A549 (cell line): ENCODE measurements around the gene WNT8B. TPM values are rescaled to one million over a fixed set of nuclear protein-coding genes. Genes with fewer than 3 reads are reported as not detected.
A peak's percentile ranks its signal among the peaks of the same experiment; 100 is the strongest.

Experiments used
- ATAC-seq, 2 experiments: fragments of 200-7000 bp in 1 of 2; fragments of >200 bp in 1 of 2; cut with Nextera tagmentation in 1 of 2; cut with Tn5 transposase in 1 of 2; 3 replicates each; pipeline versions ENCODE4 v1.8.0 to v1.9.1; 2018 to 2020; ENCODE audit warnings: mild to moderate bottlenecking in 1 of 2, moderate library complexity in 1 of 2
- CTCF ChIA-PET: fragments of 300-600 bp; sonication (Branson Sonifier 250); formaldehyde crosslinking; extraction: SDS; loops from one replicate; lab custom pipeline; 2021; ENCODE audit warnings: antibody characterized with exemption, inconsistent platforms; lab: Yijun Ruan, JAX
- POLR2A ChIA-PET: fragments of 350-600 bp; formaldehyde crosslinking; extraction: SDS; loops from one replicate; lab custom pipeline; 2021; ENCODE audit warnings: antibody characterized with exemption, inconsistent platforms; lab: Yijun Ruan, JAX
- DNase-seq, 2 experiments: peaks; one replicate each; pipeline versions ENCODE4 v3.0.0 to v3.0.0-alpha.2; 2011 to 2016; ENCODE audit warnings: low read depth in 1 of 2, low spot score in 1 of 2
- FAIRE-seq: peaks from 2 replicates; lab custom pipeline; 2011; peaks lifted over from hg19 to GRCh38; lab: Jason Lieb, UNC
- H3K27ac ChIP-seq, 2 experiments: fragments of >200 bp; sonication (Bioruptor Twin); formaldehyde crosslinking; 3 replicates each; pipeline ENCODE4 v1.5.1; 2016 to 2017
- H3K4me1 ChIP-seq: fragments of >200 bp; sonication (Bioruptor Twin); formaldehyde crosslinking; 3 replicates; pipeline ENCODE4 v1.6.1; 2016
- H3K4me2 ChIP-seq: fragments of >200 bp; sonication (Bioruptor Twin); formaldehyde crosslinking; 3 replicates; pipeline ENCODE4 v1.6.1; 2016
- H3K4me3 ChIP-seq: fragments of >200 bp; sonication (Bioruptor Twin); formaldehyde crosslinking; 3 replicates; pipeline ENCODE4 v1.5.1; 2016
- H3K9me3 ChIP-seq: fragments of >200 bp; sonication (Bioruptor Twin); formaldehyde crosslinking; 3 replicates; pipeline ENCODE4 v1.6.1; 2016
- BHLHE40 ChIP-seq: IDR thresholded peaks from 2 replicates; pipeline ENCODE4 v1.6.1; 2012; ENCODE audit warnings: low read depth, low read length, inconsistent platforms
- CBX2 ChIP-seq: fragments of 200-600 bp; sonication (generic); IDR thresholded peaks from 2 replicates; pipeline ENCODE4 v1.6.1; 2016; ENCODE audit warnings: low read depth, mild to moderate bottlenecking, borderline replicate concordance
- CHD2 ChIP-seq: fragments of 150-350 bp; IDR thresholded peaks from 2 replicates; pipeline ENCODE4 v1.6.1; 2014; ENCODE audit warnings: low read length; ENCODE audit not compliant: partially characterized antibody
- CTCF ChIP-seq: fragments of >200 bp; sonication (Bioruptor Twin); formaldehyde crosslinking; IDR thresholded peaks from 3 replicates; pipeline ENCODE4 v1.5.1; 2016
- ELK1 ChIP-seq: fragments of 150-350 bp; IDR thresholded peaks from 2 replicates; pipeline ENCODE4 v1.6.1; 2014; ENCODE audit warnings: low read depth, mild to moderate bottlenecking, low read length
- FOSB ChIP-seq: fragments of 250-450 bp; sonication (Bioruptor Pico); IDR thresholded peaks from 2 replicates; pipeline ENCODE4 v1.5.0; 2020; ENCODE audit warnings: mild to moderate bottlenecking, moderate library complexity
- FOSL2 ChIP-seq, 2 experiments: fragments of 450-650 bp in 1 of 2; fragments of >200 bp in 1 of 2; sonication (Bioruptor Twin) in 1 of 2; formaldehyde crosslinking; IDR thresholded peaks; 2 replicates each; pipeline versions ENCODE4 v1.5.0 to v1.6.1; 2016 to 2020; ENCODE audit warnings: mild to moderate bottlenecking in 1 of 2, moderate library complexity in 1 of 2
- GATA3 ChIP-seq: IDR thresholded peaks from 2 replicates; pipeline ENCODE4 v1.6.1; 2012; ENCODE audit warnings: borderline replicate concordance
- HDAC2 ChIP-seq: fragments of 200-600 bp; sonication (generic); IDR thresholded peaks from 2 replicates; pipeline ENCODE4 v1.6.1; 2016
- HEYL ChIP-seq: fragments of 250-450 bp; sonication (Bioruptor Pico); IDR thresholded peaks from 2 replicates; pipeline ENCODE4 v1.8.0; 2021; ENCODE audit warnings: mild to moderate bottlenecking, moderate library complexity
- HOXB5 ChIP-seq: fragments of 250-450 bp; sonication (Bioruptor Pico); IDR thresholded peaks from 2 replicates; pipeline ENCODE4 v1.5.0; 2020; ENCODE audit warnings: mild to moderate bottlenecking, moderate library complexity
- JUNB ChIP-seq: fragments of >200 bp; sonication (Bioruptor Twin); formaldehyde crosslinking; IDR thresholded peaks from 2 replicates; pipeline ENCODE4 v1.6.1; 2016
- KDM1A ChIP-seq: fragments of 200-600 bp; sonication (generic); IDR thresholded peaks from 2 replicates; pipeline ENCODE4 v1.6.1; 2016; ENCODE audit warnings: low read depth, mild to moderate bottlenecking
- KDM5A ChIP-seq: fragments of 200-600 bp; sonication (generic); IDR thresholded peaks from 2 replicates; pipeline ENCODE4 v1.6.1; 2016; ENCODE audit warnings: antibody characterized with exemption, mild to moderate bottlenecking
- MAX ChIP-seq: IDR thresholded peaks from 2 replicates; pipeline ENCODE4 v1.6.1; 2012
- NPAS2 ChIP-seq: fragments of 250-450 bp; sonication (Bioruptor Pico); IDR thresholded peaks from 2 replicates; pipeline ENCODE4 v1.8.0; 2022; ENCODE audit warnings: mild to moderate bottlenecking, moderate library complexity, borderline replicate concordance
- NR3C1 ChIP-seq: fragments of >200 bp; sonication (Bioruptor Twin); formaldehyde crosslinking; IDR thresholded peaks from 3 replicates; pipeline ENCODE4 v1.6.1; 2017
- RCOR1 ChIP-seq: fragments of 150-350 bp; IDR thresholded peaks from 2 replicates; pipeline ENCODE4 v1.6.1; 2014; ENCODE audit warnings: antibody characterized with exemption, low read length, low read depth
- REST ChIP-seq: fragments of 200-600 bp; sonication (generic); IDR thresholded peaks from 2 replicates; pipeline ENCODE4 v1.6.1; 2016; ENCODE audit warnings: antibody characterized with exemption, mild to moderate bottlenecking, moderate library complexity
- RNF2 ChIP-seq: fragments of 200-600 bp; sonication (generic); IDR thresholded peaks from 2 replicates; pipeline ENCODE4 v1.6.1; 2016; ENCODE audit warnings: low read depth, mild to moderate bottlenecking, antibody characterized with exemption, moderate library complexity, borderline replicate concordance
- SMC3 ChIP-seq: fragments of >200 bp; sonication (Bioruptor Twin); formaldehyde crosslinking; IDR thresholded peaks from 3 replicates; pipeline ENCODE4 v1.6.1; 2018; ENCODE audit warnings: inconsistent platforms
- TP53 ChIP-seq: fragments of 250-450 bp; sonication (Bioruptor Pico); IDR thresholded peaks from 2 replicates; pipeline ENCODE4 v1.5.0; 2021; ENCODE audit warnings: mild to moderate bottlenecking, moderate library complexity
- USF2 ChIP-seq: fragments of 450-650 bp; IDR thresholded peaks from 2 replicates; pipeline ENCODE4 v1.6.1; 2014; ENCODE audit warnings: antibody characterized with exemption
- ZC3H11A ChIP-seq: fragments of 450-650 bp; IDR thresholded peaks from 2 replicates; pipeline ENCODE4 v1.6.1; 2014; ENCODE audit warnings: antibody characterized with exemption, mild to moderate bottlenecking
- ZNF302 ChIP-seq: fragments of 250-450 bp; sonication (Bioruptor Pico); IDR thresholded peaks from 2 replicates; pipeline ENCODE4 v1.9.0; 2021; ENCODE audit warnings: inconsistent platforms, mild to moderate bottlenecking, moderate library complexity
- WGBS: methylation state at CpG from one replicate; pipeline ENCODE4 v1.1.6; 2017; ENCODE audit errors: missing lambda C conversion rate; 5-methylcytosine and 5-hydroxymethylcytosine counted together
- polyA plus RNA-seq, 4 experiments: library from polyadenylated mRNA; depleted of rRNA in 3 of 4; stranded (reverse); fragments of >200 nt; fragmentation: RNase III in 1 of 4; extraction: RNeasy Plus Mini Kit Qiagen cat#74134 plus additional on column Dnase treatment in 1 of 4; gene quantifications; 2 replicates in 3 of 4; 3 replicates in 1 of 4; pipeline ENCODE4 v1.2.3, GENCODE V29; 2011 to 2017

The WNT8B gene
- polyA plus RNA-seq, 2 of the 4 experiments (the other 2 are of a cell fraction) = 0.04 to 0.05 TPM

- 53% methylated on average over 5 of the region's 5 CpGs for WGBS
- H3K4me2 ChIP-seq = peak overlapping the region; percentile 99
- no peak for FAIRE-seq
- H3K27ac ChIP-seq = no peak overlapping the region
- TF ChIP-seq NR3C1 (no peak), SMC3 (0 out of 3 replicates have a peak, but pooled peaks have one; percentile 2), ZC3H11A (no peak), TP53 (CRISPR knock-in tag) (no peak), RNF2 (no peak), REST (no peak), HEYL (CRISPR knock-in tag) (no peak), ZNF302 (CRISPR knock-in tag) (no peak), CTCF (peak; percentile 24; the same call in 1 of the 3 replicates), CBX2 (no peak)
- peak overlapping the region; percentile 44 for H3K4me3 ChIP-seq
- H3K4me1 ChIP-seq = 0 out of 3 replicates have a peak, but pooled peaks cover 3% of the 10 kb centered on the region
- ChIA-PET POLR2A (interaction anchor here (1.0 to 1.2 kb wide), 3 partner anchors 11 to 136 kb away, joined by 3 to 4 read pairs (median 4); partner anchors contain the start of genes HIF1AN and SCD), CTCF (interaction anchor here (0.6 to 25.5 kb wide), 34 partner anchors 10 to 1043 kb away, joined by 3 to 381 read pairs (median 6); partner anchors contain the start of genes SEC31B and WNT8B)
- ATAC-seq = peak; percentile 1; a peak in 2 of 6 replicates
- no peak for DNase-seq
- no peaks in the 10 kb centered on the region for H3K9me3 ChIP-seq
These were observed 20.0 kb downstream of the WNT8B start for GRCh38 chr10:100482834-100483185.

- no peak for ATAC-seq
- WGBS = 57% methylated on average over 5 of the region's 5 CpGs
- H3K4me2 ChIP-seq = no peak overlapping the region
- TF ChIP-seq KDM1A = no peak
- TF ChIP-seq GATA3 = no peak
- no peak for TF ChIP-seq CHD2
- no peak for TF ChIP-seq NPAS2 (CRISPR knock-in tag)
- no peak for TF ChIP-seq MAX
- no peak for TF ChIP-seq SMC3
- no peak for TF ChIP-seq KDM5A
- TF ChIP-seq HDAC2 = no peak
- no peak for TF ChIP-seq HOXB5 (CRISPR knock-in tag)
- TF ChIP-seq FOSL2 (IDR thresholded peaks at IDR 0.05) = no peak
- TF ChIP-seq FOSL2 (CRISPR knock-in tag; IDR thresholded peaks at IDR 0.05) = no peak
- no peak for TF ChIP-seq USF2
- no peak for TF ChIP-seq JUNB
- no peak for TF ChIP-seq FOSB
- no peak for TF ChIP-seq BHLHE40
- TF ChIP-seq ELK1 = no peak
- no peak for TF ChIP-seq RCOR1
These were observed 21.3 kb downstream of the WNT8B start for GRCh38 chr10:100483876-100484666.

More at GRCh38 chr10:100483876-100484666, 21.3 kb downstream of the WNT8B start:
- H3K4me3 ChIP-seq = no peak overlapping the region
- ChIA-PET POLR2A (no interaction called here), CTCF (interaction anchor here (1.1 to 25.5 kb wide), 15 partner anchors 11 to 389 kb away, joined by 3 to 381 read pairs (median 10); partner anchors contain the start of genes HIF1AN and SEC31B)
- DNase-seq = no peak
- no peak overlapping the region for H3K27ac ChIP-seq
- no peaks in the 10 kb centered on the region for H3K9me3 ChIP-seq
- 0 out of 3 replicates have a peak, but pooled peaks cover 3% of the 10 kb centered on the region for H3K4me1 ChIP-seq
- FAIRE-seq = no peak
